ENCODE data around the gene EIF3B. TPM values are rescaled to one million over a fixed set of nuclear protein-coding genes. Genes with fewer than 3 reads are reported as not detected.

EIF3B gene
- total RNA-seq, 2 experiments from 2014 or later, result 166 to 167 TPM

- DNase-seq (peak in 6 of 14 experiments; percentile 13 to 65 (median 44)), ATAC-seq (ENCODE audit: poor library complexity) (peak; percentile 18)
- Mint-ChIP-seq H3K36me3 (ENCODE audit: low read depth) (no peaks in the 10 kb centered on the region), H3K4me1 (ENCODE audit: low read depth) (peaks cover 62% of the 10 kb centered on the region), H3K9me3 (no peaks in the 10 kb centered on the region), H3K27ac (peak overlapping the region; percentile 82), H3K4me3 (peak overlapping the region; percentile 88), H3K27me3 (no peaks in the 10 kb centered on the region)
- peaks cover 65% of the 10 kb centered on the region for H3K4me1 ChIP-seq (ENCODE audit: insufficient read depth, low read length)
- H3K9me3 ChIP-seq (ENCODE audit: control insufficient read depth in 1 of 2, insufficient read depth in 1 of 2, low read length in 2 of 2), result no peaks in the 10 kb centered on the region
- POLR2A ChIA-PET, result interaction anchor here (0.6 to 3.6 kb wide), 5 partner anchors 8 to 1531 kb away, joined by 3 to 27 read pairs (median 7); partner anchors contain the start of gene EIF3B
- H3K27ac ChIP-seq (ENCODE audit: low read depth in 1 of 2, low read length in 2 of 2), result peak overlapping the region; percentile 35 to 38
- H3K4me3 ChIP-seq (ENCODE audit: low read length), result peak overlapping the region; percentile 64
- CTCF ChIA-PET, result no interaction called here
- no peaks in the 10 kb centered on the region for H3K36me3 ChIP-seq (ENCODE audit: insufficient read depth, low read length)
- H3K27me3 ChIP-seq (ENCODE audit: control insufficient read depth in 1 of 2, insufficient read depth in 2 of 2, low read length in 2 of 2), result no peaks in the 10 kb centered on the region
- TF ChIP-seq CTCF (IDR thresholded peaks at IDR 0.05), result no peak
- intact Hi-C loops (cut with DNase I, micrococcal nuclease), result loop anchor here (1.0 to 5.0 kb wide), 5 partner anchors 50 to 162 kb away; partner anchors contain the start of genes SNX8 (in 2 of the 2), BRAT1 (in 1 of the 2), EIF3B (in 1 of the 2) and IQCE (in 1 of the 2)
Observed at GRCh38 chr7:2403718-2404648, 49.4 kb downstream of the EIF3B start.

DNA sequence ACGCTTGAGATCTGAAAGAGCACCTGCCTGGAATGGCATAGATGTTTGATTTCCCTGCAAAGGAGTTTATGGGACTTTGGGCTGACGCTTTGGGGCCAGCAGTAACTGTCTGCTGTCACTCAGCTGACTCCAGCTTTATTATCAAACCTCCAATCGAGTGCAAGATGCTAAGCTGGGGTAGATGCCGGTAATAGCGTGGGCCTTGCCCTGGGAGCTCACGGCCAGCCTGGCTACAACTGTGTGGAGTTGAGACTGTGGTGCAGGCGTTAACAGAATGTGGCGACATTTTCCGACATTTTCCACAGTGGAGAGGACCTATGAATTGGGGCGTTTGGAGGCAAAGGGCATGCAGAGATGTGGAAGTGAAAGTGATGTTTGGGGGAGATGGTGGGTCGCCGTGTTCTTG, 50.1 kb downstream of the EIF3B start:
- DNase-seq, result peak in 1 of 14 experiments; percentile 28

More for the DNA sequence above, 50.1 kb downstream of the EIF3B start:
- no peaks in the 10 kb centered on the region for H3K27me3 Mint-ChIP-seq
- peak overlapping the region; percentile 88 for H3K4me3 Mint-ChIP-seq
- peak overlapping the region; percentile 82 for H3K27ac Mint-ChIP-seq
- intact Hi-C loops (cut with DNase I, micrococcal nuclease), result loop anchor here (1.0 to 5.0 kb wide), 5 partner anchors 90 to 832 kb away; partner anchors contain the start of genes BRAT1 (in 1 of the 2), IQCE (in 1 of the 2), MRM2 (in 1 of the 2) and NUDT1 (in 1 of the 2)
- H3K4me1 Mint-ChIP-seq (ENCODE audit: low read depth), result peaks cover 64% of the 10 kb centered on the region
- Histone ChIP-seq H3K9me3 (ENCODE audit: control insufficient read depth in 1 of 2, insufficient read depth in 1 of 2, low read length in 2 of 2) (no peaks in the 10 kb centered on the region), H3K4me1 (ENCODE audit: insufficient read depth, low read length) (peaks cover 67% of the 10 kb centered on the region), H3K36me3 (ENCODE audit: insufficient read depth, low read length) (no peaks in the 10 kb centered on the region), H3K27ac (ENCODE audit: low read depth in 1 of 2, low read length in 2 of 2) (peak overlapping the region; percentile 35 to 56), H3K27me3 (ENCODE audit: control insufficient read depth in 1 of 2, insufficient read depth in 2 of 2, low read length in 2 of 2) (no peaks in the 10 kb centered on the region), H3K4me3 (ENCODE audit: low read length) (peak overlapping the region; percentile 64)
- ChIA-PET POLR2A (interaction anchor here (0.6 to 3.6 kb wide), 4 partner anchors 13 to 1531 kb away, joined by 3 to 27 read pairs (median 4); partner anchors contain the start of gene EIF3B), CTCF (no interaction called here)
- H3K9me3 Mint-ChIP-seq, result no peaks in the 10 kb centered on the region
- H3K36me3 Mint-ChIP-seq (ENCODE audit: low read depth), result no peaks in the 10 kb centered on the region
- ATAC-seq (ENCODE audit: poor library complexity), result no peak
- no peak for TF ChIP-seq CTCF (IDR thresholded peaks at IDR 0.05)

Measured in CD4-positive, alpha-beta T cell (primary cell).